Liver (tissue), 9 donors: ENCODE data around the gene ZNF783. TPM values are rescaled to one million over a fixed set of nuclear protein-coding genes. Genes with fewer than 3 reads are reported as not detected.

Source experiments
- DNase-seq: peaks from one replicate; pipeline ENCODE4 v3.0.0-alpha.2; 2017; ENCODE audit warnings: low spot score
- H3K27ac ChIP-seq, 2 donors: one replicate each; pipeline ENCODE4 v1.7.0; 2013; ENCODE audit warnings: inconsistent platforms in 2 of 2, low read length in 2 of 2, control low read depth in 1 of 2, low read depth in 1 of 2, mild to moderate bottlenecking in 1 of 2
- H3K27me3 ChIP-seq, 4 donors: one replicate each; pipeline versions ENCODE4 v1.6.1 to v1.7.0; 2013; ENCODE audit warnings: low read length in 3 of 4, inconsistent platforms in 1 of 4, mild to moderate bottlenecking in 1 of 4, moderate library complexity in 1 of 4; ENCODE audit not compliant: control insufficient read depth in 4 of 4, insufficient read depth in 4 of 4
- H3K36me3 ChIP-seq, 4 donors: one replicate each; pipeline versions ENCODE4 v1.6.1 to v1.7.0; 2013; ENCODE audit warnings: low read length in 3 of 4, mild to moderate bottlenecking in 3 of 4, low read depth in 1 of 4, moderate library complexity in 1 of 4; ENCODE audit not compliant: control insufficient read depth in 4 of 4, insufficient read depth in 3 of 4
- H3K4me1 ChIP-seq, 4 donors: one replicate each; pipeline versions ENCODE4 v1.6.1 to v1.7.0; 2013; ENCODE audit warnings: low read length in 3 of 4, mild to moderate bottlenecking in 3 of 4, moderate library complexity in 1 of 4; ENCODE audit not compliant: control insufficient read depth in 4 of 4, insufficient read depth in 4 of 4
- H3K4me3 ChIP-seq, 3 donors: one replicate each; pipeline versions ENCODE4 v1.6.1 to v1.7.0; 2013; ENCODE audit warnings: low read length in 3 of 3, control low read depth in 1 of 3, low read depth in 1 of 3, mild to moderate bottlenecking in 1 of 3
- H3K9ac ChIP-seq, 2 donors: one replicate each; pipeline ENCODE4 v1.7.0; 2013; ENCODE audit warnings: low read length in 2 of 2, mild to moderate bottlenecking in 2 of 2, moderate library complexity in 2 of 2, control low read depth in 1 of 2, low read depth in 1 of 2
- H3K9me3 ChIP-seq, 4 donors: one replicate each; pipeline versions ENCODE4 v1.6.1 to v1.7.0; 2013; ENCODE audit warnings: low read length in 3 of 4; ENCODE audit not compliant: control insufficient read depth in 4 of 4
- EGR1 ChIP-seq, 2 donors: IDR thresholded peaks; 2 replicates each; pipeline ENCODE4 v1.6.1; 2016 to 2018; ENCODE audit warnings: antibody characterized with exemption in 2 of 2, low read depth in 2 of 2
- FOXA2 ChIP-seq: IDR thresholded peaks from 2 replicates; pipeline ENCODE4 v1.6.1; 2016; ENCODE audit warnings: antibody characterized with exemption
- GABPA ChIP-seq, 2 donors: IDR thresholded peaks in 1 of 2; conservative IDR thresholded peaks in 1 of 2; 2 replicates each; pipeline ENCODE4 v1.6.1; 2016; ENCODE audit warnings: antibody characterized with exemption in 2 of 2, mild to moderate bottlenecking in 1 of 2, moderate library complexity in 1 of 2
- HNF4A ChIP-seq, 2 donors: conservative IDR thresholded peaks; 2 replicates each; pipeline ENCODE4 v1.6.1; 2016; ENCODE audit warnings: antibody characterized with exemption in 2 of 2, mild to moderate bottlenecking in 2 of 2
- RAD21 ChIP-seq, 2 donors: IDR thresholded peaks; 2 replicates each; pipeline ENCODE4 v1.6.1; 2016; ENCODE audit warnings: antibody characterized with exemption in 2 of 2, mild to moderate bottlenecking in 2 of 2
- YY1 ChIP-seq: IDR thresholded peaks from 2 replicates; pipeline ENCODE4 v1.6.1; 2016; ENCODE audit warnings: antibody characterized with exemption, mild to moderate bottlenecking
- WGBS: extraction: QIAGEN DNeasy Blood & Tissue Kit; methylation state at CpG from one replicate; pipeline ENCODE4 v1.1.7; 2013; 5-methylcytosine and 5-hydroxymethylcytosine counted together
- polyA plus RNA-seq, 2 donors: library from polyadenylated mRNA; stranded (reverse) in 1 of 2; unstranded in 1 of 2; fragments of 200-250 nt in 1 of 2; fragments of >200 nt in 1 of 2; fragmentation: Nextera tagmentation in 1 of 2; extraction: Ambion mirVana in 1 of 2; gene quantifications; one replicate each; pipeline versions ENCODE4 v1.2.1 to v1.2.3, GENCODE V29; 2013 to 2015
- total RNA-seq, 2 donors: library from RNA; depleted of rRNA; stranded (reverse); fragments of >200 nt; gene quantifications; one replicate each; pipeline ENCODE4 v1.2.3, GENCODE V29; 2014
- TF ChIP-seq, protein P1 (sequence below): IDR thresholded peaks from 2 replicates; pipeline ENCODE4 v1.6.1; 2016; ENCODE audit warnings: antibody characterized with exemption, mild to moderate bottlenecking
- TF ChIP-seq, protein P2 (sequence below): fragments of 150-350 bp; IDR thresholded peaks from 2 replicates; pipeline ENCODE4 v1.5.1; 2017; ENCODE audit warnings: improper control_type of control experiment, low read depth, low read length; ENCODE audit not compliant: missing input control
- TF ChIP-seq, protein P3 (sequence below): IDR thresholded peaks from 2 replicates; pipeline ENCODE4 v1.6.1; 2016; ENCODE audit warnings: antibody characterized with exemption
- TF ChIP-seq, protein P4 (sequence below): IDR thresholded peaks from 2 replicates; pipeline ENCODE4 v1.6.1; 2016; ENCODE audit warnings: antibody characterized with exemption
- donor health status: healthy.
- donor health status: healthy.
- donor health status: healthy.
- donor health status: healthy.
- donor health status: healthy.

ZNF783 gene
- total and polyA plus RNA-seq, 4 donors = 1.5 to 4.3 (median 1.8) TPM

DNA sequence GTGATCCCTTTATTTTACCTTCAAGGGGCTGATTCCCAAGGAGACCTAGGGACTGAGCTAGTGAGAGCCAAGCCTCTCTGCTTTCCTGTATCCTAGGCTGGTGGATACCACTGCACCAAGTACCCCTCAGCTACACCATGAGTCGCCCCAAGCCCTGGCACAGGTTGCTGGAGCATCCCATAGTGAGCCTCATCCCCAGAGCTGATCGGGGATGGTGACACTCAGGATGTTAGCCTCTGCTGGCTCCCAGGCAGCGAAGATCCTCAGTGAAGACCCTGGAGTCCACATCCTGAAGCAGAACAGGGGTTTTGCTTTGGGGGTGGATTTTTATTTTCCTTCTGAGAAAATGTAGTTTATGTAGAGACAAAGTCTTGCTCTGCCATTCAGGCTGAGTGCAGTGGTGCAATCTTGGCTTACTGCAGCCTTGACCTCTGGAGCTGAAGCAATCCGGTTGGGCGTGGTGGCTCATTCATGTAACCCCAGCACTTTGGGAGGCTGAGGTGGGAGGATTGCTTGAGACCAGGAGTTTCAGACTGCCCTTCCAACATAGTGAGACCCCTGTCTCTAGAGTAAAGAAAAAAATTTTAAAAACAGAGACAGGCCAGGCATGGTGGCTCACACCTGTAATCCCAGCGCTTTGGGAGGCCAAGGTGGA lies 35.0 kb upstream of the ZNF783 start:
- Histone ChIP-seq H3K36me3 (peaks cover 4 to 16% (median 9%) of the 10 kb centered on the region in 4 donors), H3K27me3 (no peaks in the 10 kb centered on the region), H3K4me1 (peaks cover 0 to 4% (median 0%) of the 10 kb centered on the region in 4 donors), H3K9ac (no peak overlapping the region), H3K27ac (no peak overlapping the region), H3K9me3 (no peaks in the 10 kb centered on the region), H3K4me3 (no peak overlapping the region)
- peak; percentile 33 to 52 for TF ChIP-seq HNF4A (conservative IDR thresholded peaks at IDR 0.05)
- TF ChIP-seq, protein P1, sequence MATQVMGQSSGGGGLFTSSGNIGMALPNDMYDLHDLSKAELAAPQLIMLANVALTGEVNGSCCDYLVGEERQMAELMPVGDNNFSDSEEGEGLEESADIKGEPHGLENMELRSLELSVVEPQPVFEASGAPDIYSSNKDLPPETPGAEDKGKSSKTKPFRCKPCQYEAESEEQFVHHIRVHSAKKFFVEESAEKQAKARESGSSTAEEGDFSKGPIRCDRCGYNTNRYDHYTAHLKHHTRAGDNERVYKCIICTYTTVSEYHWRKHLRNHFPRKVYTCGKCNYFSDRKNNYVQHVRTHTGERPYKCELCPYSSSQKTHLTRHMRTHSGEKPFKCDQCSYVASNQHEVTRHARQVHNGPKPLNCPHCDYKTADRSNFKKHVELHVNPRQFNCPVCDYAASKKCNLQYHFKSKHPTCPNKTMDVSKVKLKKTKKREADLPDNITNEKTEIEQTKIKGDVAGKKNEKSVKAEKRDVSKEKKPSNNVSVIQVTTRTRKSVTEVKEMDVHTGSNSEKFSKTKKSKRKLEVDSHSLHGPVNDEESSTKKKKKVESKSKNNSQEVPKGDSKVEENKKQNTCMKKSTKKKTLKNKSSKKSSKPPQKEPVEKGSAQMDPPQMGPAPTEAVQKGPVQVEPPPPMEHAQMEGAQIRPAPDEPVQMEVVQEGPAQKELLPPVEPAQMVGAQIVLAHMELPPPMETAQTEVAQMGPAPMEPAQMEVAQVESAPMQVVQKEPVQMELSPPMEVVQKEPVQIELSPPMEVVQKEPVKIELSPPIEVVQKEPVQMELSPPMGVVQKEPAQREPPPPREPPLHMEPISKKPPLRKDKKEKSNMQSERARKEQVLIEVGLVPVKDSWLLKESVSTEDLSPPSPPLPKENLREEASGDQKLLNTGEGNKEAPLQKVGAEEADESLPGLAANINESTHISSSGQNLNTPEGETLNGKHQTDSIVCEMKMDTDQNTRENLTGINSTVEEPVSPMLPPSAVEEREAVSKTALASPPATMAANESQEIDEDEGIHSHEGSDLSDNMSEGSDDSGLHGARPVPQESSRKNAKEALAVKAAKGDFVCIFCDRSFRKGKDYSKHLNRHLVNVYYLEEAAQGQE = no peak
- 58% methylated on average over 6 of the region's 6 CpGs for WGBS
- DNase-seq = no peak

DNA sequence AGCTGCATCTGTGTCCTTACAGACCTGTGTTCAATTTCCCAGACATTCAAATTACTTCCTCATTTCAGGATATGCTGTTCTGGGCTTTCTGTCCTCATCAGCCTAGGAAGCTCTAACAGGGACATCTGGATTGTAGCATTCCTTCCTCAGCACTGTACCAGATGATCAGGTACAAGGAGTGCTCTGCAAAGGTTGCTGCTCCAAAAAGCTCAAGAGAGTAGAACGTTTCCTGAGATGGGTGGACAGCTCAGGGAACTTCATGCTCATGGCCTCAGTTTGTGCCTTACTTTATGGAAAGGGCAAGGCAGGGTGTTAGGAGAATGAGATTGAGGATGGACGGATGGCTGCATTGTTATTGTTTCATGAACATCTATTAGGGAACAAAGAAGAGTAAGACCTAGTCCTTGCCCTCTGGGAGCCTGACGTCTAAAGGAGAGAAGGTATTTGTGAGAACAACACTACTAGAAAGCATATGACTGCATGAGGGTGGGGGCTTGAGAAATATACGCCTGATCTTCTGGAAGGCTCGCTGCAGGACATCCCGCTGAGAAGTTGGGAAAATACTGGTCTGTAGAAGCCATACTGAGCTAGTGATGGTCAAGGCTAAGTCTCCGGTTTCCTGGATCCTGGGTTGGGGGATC lies 33.0 kb upstream of the ZNF783 start:
- Histone ChIP-seq H3K4me3 (no peak overlapping the region), H3K36me3 (peaks cover 0 to 9% (median 7%) of the 10 kb centered on the region in 4 donors), H3K9ac (no peak overlapping the region), H3K27me3 (no peaks in the 10 kb centered on the region), H3K4me1 (peaks cover 0 to 4% (median 0%) of the 10 kb centered on the region in 4 donors), H3K9me3 (no peaks in the 10 kb centered on the region), H3K27ac (no peak overlapping the region)
- TF ChIP-seq YY1 = no peak
- no peak for TF ChIP-seq EGR1 (IDR thresholded peaks at IDR 0.05; ENCODE audit: low read depth in 2 of 2)
- TF ChIP-seq, protein P2, sequence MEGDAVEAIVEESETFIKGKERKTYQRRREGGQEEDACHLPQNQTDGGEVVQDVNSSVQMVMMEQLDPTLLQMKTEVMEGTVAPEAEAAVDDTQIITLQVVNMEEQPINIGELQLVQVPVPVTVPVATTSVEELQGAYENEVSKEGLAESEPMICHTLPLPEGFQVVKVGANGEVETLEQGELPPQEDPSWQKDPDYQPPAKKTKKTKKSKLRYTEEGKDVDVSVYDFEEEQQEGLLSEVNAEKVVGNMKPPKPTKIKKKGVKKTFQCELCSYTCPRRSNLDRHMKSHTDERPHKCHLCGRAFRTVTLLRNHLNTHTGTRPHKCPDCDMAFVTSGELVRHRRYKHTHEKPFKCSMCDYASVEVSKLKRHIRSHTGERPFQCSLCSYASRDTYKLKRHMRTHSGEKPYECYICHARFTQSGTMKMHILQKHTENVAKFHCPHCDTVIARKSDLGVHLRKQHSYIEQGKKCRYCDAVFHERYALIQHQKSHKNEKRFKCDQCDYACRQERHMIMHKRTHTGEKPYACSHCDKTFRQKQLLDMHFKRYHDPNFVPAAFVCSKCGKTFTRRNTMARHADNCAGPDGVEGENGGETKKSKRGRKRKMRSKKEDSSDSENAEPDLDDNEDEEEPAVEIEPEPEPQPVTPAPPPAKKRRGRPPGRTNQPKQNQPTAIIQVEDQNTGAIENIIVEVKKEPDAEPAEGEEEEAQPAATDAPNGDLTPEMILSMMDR = no peak
- no peak for TF ChIP-seq GABPA (IDR thresholded peaks at IDR 0.05 in 1 of 2, conservative IDR thresholded peaks at IDR 0.05 in 1 of 2)
- TF ChIP-seq FOXA2 = no peak
- TF ChIP-seq, protein P3, sequence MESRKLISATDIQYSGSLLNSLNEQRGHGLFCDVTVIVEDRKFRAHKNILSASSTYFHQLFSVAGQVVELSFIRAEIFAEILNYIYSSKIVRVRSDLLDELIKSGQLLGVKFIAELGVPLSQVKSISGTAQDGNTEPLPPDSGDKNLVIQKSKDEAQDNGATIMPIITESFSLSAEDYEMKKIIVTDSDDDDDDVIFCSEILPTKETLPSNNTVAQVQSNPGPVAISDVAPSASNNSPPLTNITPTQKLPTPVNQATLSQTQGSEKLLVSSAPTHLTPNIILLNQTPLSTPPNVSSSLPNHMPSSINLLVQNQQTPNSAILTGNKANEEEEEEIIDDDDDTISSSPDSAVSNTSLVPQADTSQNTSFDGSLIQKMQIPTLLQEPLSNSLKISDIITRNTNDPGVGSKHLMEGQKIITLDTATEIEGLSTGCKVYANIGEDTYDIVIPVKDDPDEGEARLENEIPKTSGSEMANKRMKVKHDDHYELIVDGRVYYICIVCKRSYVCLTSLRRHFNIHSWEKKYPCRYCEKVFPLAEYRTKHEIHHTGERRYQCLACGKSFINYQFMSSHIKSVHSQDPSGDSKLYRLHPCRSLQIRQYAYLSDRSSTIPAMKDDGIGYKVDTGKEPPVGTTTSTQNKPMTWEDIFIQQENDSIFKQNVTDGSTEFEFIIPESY = no peak
- no peak for TF ChIP-seq RAD21 (IDR thresholded peaks at IDR 0.05)
- TF ChIP-seq, protein P4, sequence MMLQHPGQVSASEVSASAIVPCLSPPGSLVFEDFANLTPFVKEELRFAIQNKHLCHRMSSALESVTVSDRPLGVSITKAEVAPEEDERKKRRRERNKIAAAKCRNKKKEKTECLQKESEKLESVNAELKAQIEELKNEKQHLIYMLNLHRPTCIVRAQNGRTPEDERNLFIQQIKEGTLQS = no peak
- TF ChIP-seq, protein P1 = no peak
- WGBS = 65% methylated on average over 7 of the region's 7 CpGs
- DNase-seq = no peak
